Activated CD4-positive, alpha-beta T cell treated with anti-CD3 and anti-CD28 coated beads for 36 hours (primary cell): ENCODE measurements around the gene CYP21A2. TPM values are rescaled to one million over a fixed set of nuclear protein-coding genes. Genes with fewer than 3 reads are reported as not detected.
"Not testable (repeated sequence)": the region's sequence is repeated elsewhere in the genome, so short reads cannot be mapped to it uniquely, and the experiment has no call there.

Source experiments
- ATAC-seq: fragments of 200-7000 bp; cut with Tn5 transposase; one replicate; pipeline ENCODE4 v1.10.0; 2021; ENCODE audit warnings: mild to moderate bottlenecking, moderate library complexity
- CTCF ChIA-PET: fragments of 350-600 bp; sonication (Branson Sonifier 250); formaldehyde crosslinking; loops from one replicate; lab custom pipeline; 2021; ENCODE audit warnings: antibody characterized with exemption; lab: Charles Lee
- POLR2A ChIA-PET: fragments of 350-600 bp; sonication (Branson Sonifier 250); formaldehyde crosslinking; loops from one replicate; lab custom pipeline; 2021; ENCODE audit warnings: antibody characterized with exemption, inconsistent platforms; lab: Charles Lee
- DNase-seq: peaks from one replicate; pipeline ENCODE4 v3.0.0-alpha.2; 2020
- H3K27ac Mint-ChIP-seq: one replicate; pipeline ENCODE4 v1.8.0; 2021; ENCODE audit warnings: mixed read lengths
- H3K27me3 Mint-ChIP-seq: one replicate; pipeline ENCODE4 v1.8.0; 2021; ENCODE audit warnings: mixed read lengths
- H3K36me3 Mint-ChIP-seq: one replicate; pipeline ENCODE4 v1.8.0; 2021; ENCODE audit warnings: low read depth, mixed read lengths
- H3K4me1 Mint-ChIP-seq: one replicate; pipeline ENCODE4 v1.8.0; 2021; ENCODE audit warnings: mixed read lengths
- H3K4me3 Mint-ChIP-seq: one replicate; pipeline ENCODE4 v1.8.0; 2021; ENCODE audit warnings: mild to moderate bottlenecking, moderate library complexity, mixed read lengths
- H3K9me3 Mint-ChIP-seq: one replicate; pipeline ENCODE4 v1.8.0; 2021; ENCODE audit warnings: low read depth, mixed read lengths
- intact Hi-C, 2 experiments: fragments of 100-400 bp; cut with DNase I in 1 of 2; cut with micrococcal nuclease in 1 of 2; formaldehyde crosslinking; loops; one replicate each; pipeline versions ENCODE4 v1.14.2 to v1.15.1; 2022 to 2024; cut with DNase I, micrococcal nuclease
- total RNA-seq, 2 experiments: library from RNA; stranded (reverse); gene quantifications; one replicate each; pipeline ENCODE4 v1.2.3, GENCODE V29; 2021

Gene CYP21A2
- total RNA-seq, 2 experiments from 2014 or later, result 0.47 TPM; not detected in 1

DNA sequence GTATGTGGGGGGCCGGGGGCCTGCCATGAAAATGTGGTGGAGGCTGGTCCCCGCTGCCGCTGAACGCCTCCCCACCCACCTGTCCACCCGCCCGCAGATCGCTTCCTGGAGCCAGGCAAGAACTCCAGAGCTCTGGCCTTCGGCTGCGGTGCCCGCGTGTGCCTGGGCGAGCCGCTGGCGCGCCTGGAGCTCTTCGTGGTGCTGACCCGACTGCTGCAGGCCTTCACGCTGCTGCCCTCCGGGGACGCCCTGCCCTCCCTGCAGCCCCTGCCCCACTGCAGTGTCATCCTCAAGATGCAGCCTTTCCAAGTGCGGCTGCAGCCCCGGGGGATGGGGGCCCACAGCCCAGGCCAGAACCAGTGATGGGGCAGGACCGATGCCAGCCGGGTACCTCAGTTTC is 30.2 kb upstream of the CYP21A2 start:
- H3K9me3 Mint-ChIP-seq, DNase-seq, CTCF ChIA-PET, intact Hi-C loops, H3K27me3 Mint-ChIP-seq, ATAC-seq, H3K27ac Mint-ChIP-seq, H3K36me3 Mint-ChIP-seq, POLR2A ChIA-PET, H3K4me3 Mint-ChIP-seq, H3K4me1 Mint-ChIP-seq: not testable (repeated sequence)

DNA sequence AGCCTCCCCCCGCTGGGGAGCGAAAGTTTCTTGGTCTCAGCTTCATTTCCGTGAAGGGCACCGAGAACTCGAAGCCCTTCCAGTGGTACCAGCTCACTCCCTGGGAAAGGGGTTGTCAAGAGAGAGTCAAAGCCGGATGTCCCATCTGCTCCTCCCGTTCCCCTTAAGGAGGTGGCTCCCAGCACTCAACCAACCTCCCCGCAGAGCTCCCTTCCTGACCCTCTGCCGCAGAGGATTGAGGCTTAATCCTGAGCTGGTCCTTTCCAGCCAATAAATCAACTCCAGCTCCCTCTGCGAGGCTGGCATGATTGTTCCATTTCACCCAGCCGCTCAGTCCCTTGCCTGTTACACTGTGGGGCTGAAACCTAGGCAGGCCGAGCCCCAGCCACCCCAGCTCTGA is 29.6 kb upstream of the CYP21A2 start:
- H3K36me3 Mint-ChIP-seq, CTCF ChIA-PET, H3K4me1 Mint-ChIP-seq, POLR2A ChIA-PET, H3K4me3 Mint-ChIP-seq, ATAC-seq, intact Hi-C loops, H3K27me3 Mint-ChIP-seq, DNase-seq, H3K9me3 Mint-ChIP-seq, H3K27ac Mint-ChIP-seq: not testable (repeated sequence)

DNA sequence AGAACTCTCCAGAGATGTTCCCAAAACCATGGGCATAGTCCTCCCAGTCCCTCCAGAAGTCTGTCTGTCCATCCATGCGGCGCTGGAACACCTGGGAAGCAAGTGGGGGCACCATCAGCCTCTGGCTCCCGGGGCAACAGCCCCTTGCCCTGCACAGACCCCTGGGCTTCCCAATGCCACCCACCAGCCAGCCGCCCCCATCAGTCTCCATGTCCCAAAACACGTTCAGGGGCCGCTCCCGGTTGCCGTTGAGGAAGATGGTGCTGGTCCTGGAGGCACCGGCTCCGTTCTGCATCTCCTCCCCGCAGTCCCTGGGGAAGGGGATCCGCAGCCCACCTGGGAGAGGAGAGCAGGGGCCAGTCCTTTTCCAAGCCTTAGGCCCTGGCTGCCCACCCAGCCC is 28.7 kb upstream of the CYP21A2 start:
- POLR2A ChIA-PET, H3K9me3 Mint-ChIP-seq, ATAC-seq, DNase-seq, H3K4me1 Mint-ChIP-seq, intact Hi-C loops, H3K27ac Mint-ChIP-seq, H3K36me3 Mint-ChIP-seq, H3K27me3 Mint-ChIP-seq, H3K4me3 Mint-ChIP-seq, CTCF ChIA-PET: not testable (repeated sequence)

DNA sequence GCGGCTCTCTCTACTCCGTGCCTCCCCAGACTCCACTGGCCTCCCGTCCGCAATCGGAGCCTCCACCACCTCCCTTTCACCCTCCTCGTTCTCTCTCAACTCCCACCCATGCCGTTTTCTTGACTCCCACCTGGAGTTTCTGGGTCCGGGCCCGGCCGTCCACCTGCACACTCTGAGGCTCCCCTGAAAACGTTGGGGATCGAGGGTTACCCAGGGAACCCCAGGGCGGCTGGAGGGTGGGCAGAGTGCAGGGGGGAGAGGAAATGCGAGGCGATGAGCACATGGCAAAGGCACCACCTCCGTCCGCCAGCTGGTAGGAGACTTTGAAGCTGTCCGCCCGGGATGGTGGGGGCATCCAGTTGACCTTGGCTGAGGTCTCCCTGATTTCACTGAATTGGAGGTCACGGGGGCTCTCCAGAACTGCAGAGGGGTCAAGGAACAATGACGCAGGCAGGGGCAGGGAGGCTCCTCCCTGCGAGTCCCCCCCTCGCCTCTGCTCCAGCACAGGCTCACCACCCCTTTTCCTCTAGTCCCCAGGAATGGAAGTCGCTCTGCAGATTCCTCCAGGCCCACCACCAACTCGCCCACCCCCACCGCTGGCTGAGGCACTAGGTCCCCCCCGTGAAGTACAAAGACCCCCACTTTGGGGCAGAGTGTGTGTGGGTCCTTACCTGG is 27.2 kb upstream of the CYP21A2 start:
- H3K4me3 Mint-ChIP-seq, H3K27ac Mint-ChIP-seq, POLR2A ChIA-PET, CTCF ChIA-PET, ATAC-seq, H3K27me3 Mint-ChIP-seq, intact Hi-C loops, H3K4me1 Mint-ChIP-seq, DNase-seq, H3K9me3 Mint-ChIP-seq, H3K36me3 Mint-ChIP-seq: not testable (repeated sequence)

DNA sequence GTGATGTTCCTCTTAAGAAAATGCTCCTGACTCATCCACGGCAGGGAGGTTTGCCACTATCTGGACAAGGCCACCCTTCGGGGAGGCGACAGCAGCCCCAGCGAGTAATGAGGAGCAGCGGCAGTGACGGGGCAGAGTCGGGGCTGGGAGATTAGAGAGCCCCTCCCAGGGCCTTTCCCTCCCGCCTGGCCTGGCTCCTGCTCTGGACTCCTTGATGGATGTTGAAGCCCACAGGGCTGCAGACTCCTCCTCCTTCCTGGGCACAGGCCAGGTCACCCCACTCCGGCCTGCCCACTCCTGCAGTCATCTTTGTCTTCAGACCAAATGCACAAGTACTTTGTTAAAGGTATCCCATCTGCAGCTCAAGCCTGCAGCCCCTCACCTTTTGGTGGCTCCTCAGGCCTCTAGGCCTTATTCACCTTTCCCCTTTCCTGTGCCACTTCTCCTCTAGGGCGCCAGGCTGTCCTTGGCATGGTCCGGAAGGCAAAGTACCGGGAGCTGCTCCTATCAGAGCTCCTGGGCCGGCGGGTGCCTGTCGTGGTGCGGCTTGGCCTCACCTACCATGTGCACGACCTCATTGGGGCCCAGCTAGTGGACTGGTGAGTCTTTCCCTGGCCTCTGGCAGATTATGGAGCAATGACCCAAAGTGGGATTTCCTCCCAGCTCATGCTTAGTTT is 25.1 kb upstream of the CYP21A2 start:
- ATAC-seq, POLR2A ChIA-PET, H3K9me3 Mint-ChIP-seq, DNase-seq, H3K27me3 Mint-ChIP-seq, CTCF ChIA-PET, H3K27ac Mint-ChIP-seq, H3K36me3 Mint-ChIP-seq, intact Hi-C loops, H3K4me1 Mint-ChIP-seq, H3K4me3 Mint-ChIP-seq: not testable (repeated sequence)

DNA sequence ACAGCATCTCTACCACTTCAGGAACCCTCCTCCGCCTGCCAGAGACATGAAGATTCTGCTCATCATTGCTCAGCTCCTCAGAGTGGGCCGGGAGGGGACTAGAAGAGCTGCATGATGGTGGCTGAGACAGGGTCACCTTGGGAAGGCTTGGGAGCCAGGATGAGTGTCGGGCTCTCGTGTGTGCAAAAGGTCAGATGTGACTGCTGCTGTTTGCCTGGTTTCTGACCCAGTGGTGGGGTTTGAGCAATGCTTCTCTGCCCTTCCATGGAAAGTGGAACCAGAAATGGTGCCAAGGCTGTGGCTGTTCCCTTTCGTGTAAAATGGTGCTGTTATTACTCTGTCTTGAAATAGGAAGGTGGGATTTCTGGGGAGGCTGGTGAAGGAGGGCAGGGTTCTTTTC is 24.5 kb upstream of the CYP21A2 start:
- POLR2A ChIA-PET, ATAC-seq, H3K4me1 Mint-ChIP-seq, H3K4me3 Mint-ChIP-seq, intact Hi-C loops, H3K27me3 Mint-ChIP-seq, DNase-seq, H3K27ac Mint-ChIP-seq, H3K36me3 Mint-ChIP-seq, H3K9me3 Mint-ChIP-seq, CTCF ChIA-PET: not testable (repeated sequence)

DNA sequence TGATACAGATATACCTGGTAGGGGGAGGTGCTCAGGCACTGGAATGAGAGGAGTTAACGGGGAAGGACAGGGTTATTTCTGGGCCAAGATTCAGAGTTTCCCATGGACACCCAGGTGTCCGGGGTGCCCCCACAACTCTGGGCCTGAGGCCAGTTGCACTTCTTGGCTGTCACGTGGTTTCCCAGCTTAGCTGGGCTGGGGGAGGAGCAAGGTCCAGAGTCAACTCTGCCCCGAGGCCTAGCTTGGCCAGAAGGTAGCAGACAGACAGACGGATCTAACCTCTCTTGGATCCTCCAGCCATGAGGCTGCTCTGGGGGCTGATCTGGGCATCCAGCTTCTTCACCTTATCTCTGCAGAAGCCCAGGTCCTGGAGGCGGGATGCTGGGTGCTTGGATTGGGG is 23.7 kb upstream of the CYP21A2 start, which contains the start of gene C4B:
C4B (plus strand) TSS at position 249 of the 400 bp plus-strand sequence; CDS start at position 300, 51 bp downstream.
- intact Hi-C loops, H3K4me1 Mint-ChIP-seq, H3K36me3 Mint-ChIP-seq, H3K27ac Mint-ChIP-seq, H3K27me3 Mint-ChIP-seq, H3K9me3 Mint-ChIP-seq, H3K4me3 Mint-ChIP-seq, ATAC-seq, POLR2A ChIA-PET, DNase-seq, CTCF ChIA-PET: not testable (repeated sequence)

DNA sequence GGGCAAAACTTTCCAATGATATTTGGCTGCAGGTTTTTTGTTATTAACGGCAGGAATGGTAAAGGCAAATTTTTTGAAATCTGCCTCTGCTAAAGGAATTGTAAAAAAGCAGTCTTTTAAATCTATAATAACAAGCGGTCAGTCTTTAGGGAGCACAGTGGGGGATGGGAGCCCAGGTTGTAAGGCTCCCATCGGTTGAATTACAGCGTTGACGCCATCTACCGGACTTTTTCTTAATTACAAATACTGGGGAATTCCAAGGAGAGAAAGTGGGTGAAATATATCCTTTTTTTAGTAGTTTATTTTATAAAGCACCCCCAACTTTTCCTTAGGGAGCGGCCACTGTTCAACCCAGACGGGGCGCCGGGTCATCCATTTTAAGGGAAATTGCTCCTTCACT is 16.1 kb upstream of the CYP21A2 start:
- DNase-seq, H3K4me3 Mint-ChIP-seq, H3K27me3 Mint-ChIP-seq, POLR2A ChIA-PET, H3K36me3 Mint-ChIP-seq, CTCF ChIA-PET, intact Hi-C loops, H3K4me1 Mint-ChIP-seq, H3K9me3 Mint-ChIP-seq, H3K27ac Mint-ChIP-seq, ATAC-seq: not testable (repeated sequence)

DNA sequence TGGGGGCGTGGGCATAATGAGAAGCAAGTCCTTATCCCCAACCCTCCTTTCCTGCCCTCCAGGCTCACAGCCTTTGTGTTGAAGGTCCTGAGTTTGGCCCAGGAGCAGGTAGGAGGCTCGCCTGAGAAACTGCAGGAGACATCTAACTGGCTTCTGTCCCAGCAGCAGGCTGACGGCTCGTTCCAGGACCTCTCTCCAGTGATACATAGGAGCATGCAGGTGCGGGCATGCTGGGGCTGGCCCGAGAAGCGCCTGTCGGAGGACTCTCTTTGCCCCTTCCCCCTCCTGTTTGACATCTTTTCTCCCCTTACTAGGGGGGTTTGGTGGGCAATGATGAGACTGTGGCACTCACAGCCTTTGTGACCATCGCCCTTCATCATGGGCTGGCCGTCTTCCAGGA is 9.6 kb upstream of the CYP21A2 start:
- H3K27me3 Mint-ChIP-seq, H3K27ac Mint-ChIP-seq, POLR2A ChIA-PET, CTCF ChIA-PET, H3K9me3 Mint-ChIP-seq, H3K36me3 Mint-ChIP-seq, H3K4me1 Mint-ChIP-seq, intact Hi-C loops, H3K4me3 Mint-ChIP-seq, ATAC-seq, DNase-seq: not testable (repeated sequence)

DNA sequence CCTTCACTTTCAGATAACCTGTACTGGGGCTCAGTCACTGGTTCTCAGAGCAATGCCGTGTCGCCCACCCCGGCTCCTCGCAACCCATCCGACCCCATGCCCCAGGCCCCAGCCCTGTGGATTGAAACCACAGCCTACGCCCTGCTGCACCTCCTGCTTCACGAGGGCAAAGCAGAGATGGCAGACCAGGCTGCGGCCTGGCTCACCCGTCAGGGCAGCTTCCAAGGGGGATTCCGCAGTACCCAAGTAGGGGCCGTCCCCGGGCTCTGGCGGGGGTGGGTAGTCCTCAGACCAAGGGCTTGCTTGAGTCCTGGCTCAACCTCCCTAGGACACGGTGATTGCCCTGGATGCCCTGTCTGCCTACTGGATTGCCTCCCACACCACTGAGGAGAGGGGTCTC is 8.7 kb upstream of the CYP21A2 start:
- H3K36me3 Mint-ChIP-seq, H3K27me3 Mint-ChIP-seq, H3K9me3 Mint-ChIP-seq, DNase-seq, H3K4me1 Mint-ChIP-seq, H3K4me3 Mint-ChIP-seq, POLR2A ChIA-PET, intact Hi-C loops, CTCF ChIA-PET, H3K27ac Mint-ChIP-seq, ATAC-seq: not testable (repeated sequence)

DNA sequence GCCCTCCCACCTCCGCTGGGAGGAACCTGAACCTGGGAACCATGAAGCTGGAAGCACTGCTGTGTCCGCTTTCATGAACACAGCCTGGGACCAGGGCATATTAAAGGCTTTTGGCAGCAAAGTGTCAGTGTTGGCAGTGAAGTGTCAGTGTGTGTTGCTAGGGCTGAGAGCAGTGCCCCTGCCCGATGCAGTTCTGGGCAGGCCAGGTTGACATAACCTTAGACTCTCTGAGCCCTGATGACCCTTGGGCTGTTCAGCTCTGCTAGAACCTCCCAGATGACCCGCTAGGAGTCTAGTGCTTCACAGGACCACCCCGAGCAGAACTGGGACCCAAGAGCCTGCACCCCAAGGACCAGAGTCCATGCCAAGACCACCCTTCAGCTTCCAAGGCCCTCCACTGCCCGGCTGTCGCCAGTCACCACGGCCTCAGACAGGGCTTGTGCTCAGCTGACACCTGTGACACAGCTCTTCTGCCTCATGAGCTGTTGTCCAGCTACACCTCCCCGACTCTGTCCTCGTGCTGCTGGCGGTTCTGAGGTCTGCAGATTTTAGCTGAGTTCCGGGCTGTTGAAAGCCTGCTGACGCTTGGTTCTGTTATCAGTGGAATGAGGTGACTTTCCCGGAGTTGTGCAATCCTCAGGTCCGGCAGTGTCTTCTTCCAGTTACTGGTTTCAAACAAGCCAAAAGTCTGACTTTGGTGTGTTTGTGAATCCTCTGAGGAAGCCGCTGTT is 2.8 kb upstream of the CYP21A2 start:
- H3K27me3 Mint-ChIP-seq, H3K4me1 Mint-ChIP-seq, H3K4me3 Mint-ChIP-seq, CTCF ChIA-PET, H3K9me3 Mint-ChIP-seq, ATAC-seq, POLR2A ChIA-PET, intact Hi-C loops, H3K27ac Mint-ChIP-seq, H3K36me3 Mint-ChIP-seq, DNase-seq: not testable (repeated sequence)

DNA sequence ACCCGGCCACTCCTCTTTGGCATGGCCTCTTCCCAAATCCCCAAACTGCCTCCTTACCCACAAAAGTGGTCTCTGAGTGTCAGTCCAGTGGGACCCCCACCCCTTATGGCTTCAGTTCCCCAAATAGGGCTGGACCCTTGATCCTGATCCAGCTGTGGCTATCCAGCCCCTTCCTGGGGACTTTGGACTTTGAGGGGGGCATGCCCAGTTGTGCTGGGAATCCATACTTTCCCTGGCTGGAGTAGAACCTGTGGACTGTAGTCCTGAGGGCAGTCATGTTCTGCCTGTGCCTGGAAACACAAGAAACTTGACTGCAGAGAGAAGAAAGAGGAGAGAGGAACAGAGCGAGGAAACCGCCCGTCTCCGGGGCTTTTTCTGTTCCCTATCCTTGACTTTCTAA is 1.1 kb upstream of the CYP21A2 start:
- H3K4me3 Mint-ChIP-seq, intact Hi-C loops, POLR2A ChIA-PET, H3K9me3 Mint-ChIP-seq, H3K27me3 Mint-ChIP-seq, H3K36me3 Mint-ChIP-seq, DNase-seq, H3K27ac Mint-ChIP-seq, ATAC-seq, H3K4me1 Mint-ChIP-seq: not testable (repeated sequence)
- CTCF ChIA-PET, result interaction anchor here (1.3 kb wide), 1 partner anchor 11 kb away, joined by 5 read pairs; no protein-coding TSS in a partner anchor
